GM18511 (cell line): ENCODE data around the gene MAML2.

ENCODE experiments used
- ATAC-seq: cut with Tn5 transposase; IDR thresholded peaks from one replicate; pipeline ENCODE4 v1.9.1; 2021; ENCODE audit warnings: mild to moderate bottlenecking, moderate library complexity; ENCODE audit not compliant: unreplicated experiment

MAML2 gene

DNA sequence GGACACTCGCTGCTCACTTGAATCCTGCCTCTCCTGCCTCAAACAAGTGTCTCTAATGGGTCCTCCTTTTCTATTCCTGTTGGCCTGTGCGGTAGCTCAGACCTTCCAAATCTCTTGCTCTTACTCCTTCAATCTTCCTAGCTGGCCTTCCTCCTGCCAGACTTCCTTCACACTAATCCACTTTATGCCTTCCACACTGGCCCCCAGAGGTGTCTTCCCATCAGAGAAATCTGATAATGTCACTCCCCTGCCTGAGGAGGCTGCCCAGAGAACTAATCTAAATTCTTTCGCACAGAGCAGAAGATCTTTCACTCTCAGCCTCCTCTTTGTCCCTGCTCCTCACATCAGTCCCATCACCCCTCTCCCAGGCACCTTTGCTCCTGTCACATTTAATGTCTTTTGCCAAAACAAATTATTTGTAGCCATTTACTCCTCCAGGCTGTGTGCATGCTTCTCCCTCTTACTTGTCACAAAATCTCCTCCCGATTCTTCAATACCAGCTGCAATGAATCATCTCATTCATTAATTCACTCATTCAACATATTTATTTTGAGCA, 175.7 kb downstream of the MAML2 start:
- no peak for ATAC-seq

DNA sequence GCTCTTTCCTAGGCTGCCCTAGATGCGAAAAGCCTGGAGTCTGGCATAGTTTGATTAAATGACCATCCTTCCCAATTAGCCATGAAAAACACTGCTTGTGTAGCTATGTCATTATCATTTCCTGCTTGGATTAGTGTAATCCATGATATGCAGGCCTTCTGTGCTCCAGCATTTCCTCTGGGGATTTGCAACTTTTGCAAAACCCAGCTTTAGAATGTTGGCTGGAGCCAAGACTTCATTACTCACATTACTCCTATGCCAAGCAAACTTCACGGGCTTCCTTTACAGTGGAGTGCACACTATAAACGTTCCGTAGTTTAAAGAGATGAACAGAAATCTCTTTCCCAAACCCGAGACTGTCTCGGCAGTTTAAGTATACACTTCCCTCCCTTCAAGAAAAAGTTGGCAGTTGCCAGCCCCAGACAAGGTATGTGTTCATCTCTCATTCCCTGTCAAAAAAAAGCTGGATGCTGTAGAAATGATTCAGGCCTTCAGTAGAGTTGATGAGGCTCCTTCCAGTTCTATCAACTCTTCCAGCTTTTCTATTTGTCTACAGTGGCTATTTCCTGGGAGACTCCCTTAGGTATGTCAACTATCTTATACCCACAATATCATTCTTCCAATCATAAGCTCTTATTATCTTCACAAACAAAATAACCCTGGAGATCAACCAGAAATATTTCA, 180.0 kb downstream of the MAML2 start:
- ATAC-seq: no peak

DNA sequence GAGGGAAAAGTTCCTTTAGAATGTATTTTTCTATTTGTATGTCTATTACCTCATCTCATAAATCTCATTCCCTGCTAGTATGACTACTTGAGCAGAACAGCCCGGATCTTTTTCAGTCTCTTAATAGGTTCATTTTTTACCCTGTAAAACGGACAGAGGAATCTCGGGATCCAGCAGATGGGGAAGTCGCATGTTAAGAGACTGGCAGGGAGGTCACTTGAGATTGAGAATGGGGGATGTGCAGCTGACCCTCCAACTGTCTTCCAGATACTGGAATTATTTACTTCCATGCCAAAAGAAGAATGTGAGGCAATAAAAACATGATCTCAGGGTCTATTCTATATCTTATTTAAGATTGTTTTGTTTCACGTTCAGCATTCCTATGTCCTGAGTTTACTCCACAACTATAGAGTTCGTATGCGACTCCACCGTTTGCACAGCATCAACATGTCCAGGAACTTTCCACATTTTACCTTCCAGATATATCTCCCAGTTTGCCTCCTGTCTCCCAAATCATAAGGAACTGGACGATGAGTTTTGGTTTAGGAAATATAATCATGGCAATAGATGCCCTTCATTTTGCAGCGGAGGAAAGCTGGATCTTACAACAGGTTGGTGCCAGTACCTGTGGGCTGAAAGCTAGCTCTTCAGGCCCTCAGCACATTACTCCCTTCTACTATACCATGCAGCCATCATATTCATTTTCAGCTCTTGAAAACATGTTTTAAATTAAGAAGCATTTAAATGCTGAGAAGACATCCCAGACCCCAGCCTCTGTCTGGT, 181.5 kb downstream of the MAML2 start:
- ATAC-seq: no peak

DNA sequence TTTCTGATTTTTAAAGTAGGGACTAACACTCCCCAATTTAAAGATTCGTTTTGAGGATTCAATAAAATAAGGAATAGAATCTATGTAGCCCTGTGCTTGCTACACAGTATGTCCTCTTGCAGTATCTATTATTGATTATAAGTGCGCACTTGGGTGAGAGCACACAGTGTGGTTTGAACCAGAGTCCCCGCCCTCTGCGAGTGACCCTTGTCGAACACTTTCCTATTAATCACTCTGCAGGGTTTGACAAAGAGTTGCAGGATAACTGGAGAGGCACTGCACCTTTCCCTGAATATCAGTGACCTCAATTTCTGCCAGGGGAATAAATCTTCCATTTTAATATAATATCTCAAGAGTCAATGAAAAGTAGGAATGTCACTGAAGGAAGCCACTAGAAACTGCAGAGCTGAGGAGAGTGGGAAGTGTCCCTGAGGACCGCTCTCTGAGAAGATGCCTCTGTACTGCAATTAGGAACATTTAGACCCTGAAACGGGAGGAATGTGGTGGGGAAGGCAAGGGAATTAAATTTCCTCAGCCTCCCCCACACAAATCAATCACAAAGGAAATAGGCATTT, 182.2 kb downstream of the MAML2 start:
- ATAC-seq: no peak

DNA sequence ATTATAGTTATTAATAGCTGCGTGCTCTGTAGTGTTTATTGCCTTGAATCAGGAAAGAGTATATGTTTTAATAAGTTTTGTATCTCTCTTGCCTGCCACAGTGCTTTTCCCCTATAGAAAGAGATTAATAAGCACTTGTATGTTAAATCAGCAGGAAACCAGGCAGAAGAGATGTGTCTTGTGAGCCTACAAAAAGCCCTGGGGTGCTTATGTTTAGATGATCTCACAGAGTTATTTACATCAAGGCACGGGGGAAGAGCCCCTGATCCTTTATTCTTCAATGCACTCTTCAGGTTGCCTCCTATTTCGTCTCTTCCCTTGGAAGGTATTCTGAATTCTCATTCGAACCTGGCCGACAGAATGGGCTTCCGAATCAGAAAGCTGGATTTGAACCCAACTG, 183.0 kb downstream of the MAML2 start:
- no peak for ATAC-seq

DNA sequence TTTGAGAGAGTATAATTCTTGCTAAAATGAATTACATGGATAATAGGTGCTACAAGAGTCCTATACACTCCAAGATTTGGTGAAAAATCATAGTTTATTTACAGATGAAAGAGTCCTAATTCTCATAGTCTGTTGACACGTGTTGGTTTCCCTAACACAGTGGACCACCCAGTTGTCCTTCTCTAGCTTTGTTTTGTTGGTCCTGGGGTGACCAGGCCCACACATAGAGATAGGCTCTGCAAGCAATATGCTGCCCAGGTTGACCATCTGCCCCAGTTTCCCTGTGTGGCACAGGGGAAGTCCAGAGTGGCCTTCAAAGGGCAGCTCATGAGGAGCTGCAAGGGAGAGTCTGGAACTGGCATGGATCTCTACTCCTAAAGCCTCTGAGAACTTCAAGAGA, 184.9 kb downstream of the MAML2 start:
- ATAC-seq: no peak

DNA sequence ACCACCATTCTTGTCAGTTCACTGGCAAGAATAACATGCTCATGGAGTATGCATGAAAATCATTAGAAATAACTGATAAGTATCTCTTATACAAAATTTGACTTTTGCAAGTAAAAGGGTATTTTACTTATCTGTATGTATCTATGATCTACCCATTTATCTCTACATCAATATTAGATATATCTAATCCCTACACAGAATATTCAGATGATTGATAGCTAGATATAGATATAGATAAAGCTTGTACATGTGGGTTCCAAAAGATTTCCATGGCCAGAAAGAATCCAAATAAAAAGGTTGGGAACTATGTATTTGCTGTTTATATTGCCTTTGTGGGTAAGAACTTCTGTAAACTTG, 185.5 kb downstream of the MAML2 start:
- no peak for ATAC-seq

DNA sequence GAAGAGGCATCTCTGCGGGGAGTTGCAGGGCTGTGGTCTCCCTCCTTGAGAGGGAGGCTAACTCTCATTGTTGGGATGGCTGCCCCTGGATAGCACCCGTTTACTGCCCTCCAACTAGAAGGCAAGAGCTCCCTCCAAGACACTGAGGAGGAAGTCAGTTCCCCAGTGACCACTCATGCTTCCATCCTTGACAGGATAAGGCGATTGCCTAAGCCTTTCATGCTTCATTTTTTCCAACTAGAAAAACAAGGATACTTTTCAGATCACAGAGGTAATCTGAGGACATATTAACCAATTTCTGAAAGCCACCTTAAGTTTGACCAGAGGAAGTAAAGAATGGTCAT, 186.6 kb downstream of the MAML2 start:
- ATAC-seq: peak; percentile 2

DNA sequence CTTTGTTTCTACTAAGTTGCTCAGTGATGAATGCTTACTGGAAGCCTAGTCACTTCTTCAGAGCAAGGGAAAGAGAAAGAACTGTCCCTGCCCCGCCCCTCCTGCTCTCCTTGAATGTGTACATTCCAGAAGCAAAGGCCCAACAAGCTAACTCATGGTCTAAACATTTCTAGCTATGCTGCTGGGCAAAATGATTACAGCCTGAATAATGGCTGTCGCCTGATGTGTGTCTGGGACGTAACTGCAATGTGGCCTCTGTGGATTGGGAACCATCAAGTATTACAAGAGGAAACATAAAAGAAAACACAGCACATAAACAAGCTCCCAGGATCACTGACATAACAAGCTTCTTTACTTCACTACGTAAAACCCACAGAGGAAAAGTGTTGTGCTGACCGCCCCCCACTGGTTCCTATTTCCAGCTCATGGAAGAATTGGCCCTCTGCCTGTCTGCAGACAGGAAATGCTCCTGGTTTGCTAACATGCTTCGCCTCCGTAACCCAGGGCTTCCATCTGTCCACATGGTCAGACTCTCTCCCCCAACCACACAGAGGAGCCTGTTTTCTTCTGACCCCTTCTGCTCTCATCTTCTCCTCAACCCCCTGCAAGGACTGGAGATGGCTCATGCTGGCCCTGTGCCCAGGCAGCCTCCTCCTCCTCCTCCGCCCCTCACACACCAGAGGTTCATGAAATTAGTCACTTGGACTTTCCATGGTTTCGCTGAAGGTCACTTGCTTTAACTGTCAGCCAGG, 187.2 kb downstream of the MAML2 start:
- peak; percentile 70 for ATAC-seq

DNA sequence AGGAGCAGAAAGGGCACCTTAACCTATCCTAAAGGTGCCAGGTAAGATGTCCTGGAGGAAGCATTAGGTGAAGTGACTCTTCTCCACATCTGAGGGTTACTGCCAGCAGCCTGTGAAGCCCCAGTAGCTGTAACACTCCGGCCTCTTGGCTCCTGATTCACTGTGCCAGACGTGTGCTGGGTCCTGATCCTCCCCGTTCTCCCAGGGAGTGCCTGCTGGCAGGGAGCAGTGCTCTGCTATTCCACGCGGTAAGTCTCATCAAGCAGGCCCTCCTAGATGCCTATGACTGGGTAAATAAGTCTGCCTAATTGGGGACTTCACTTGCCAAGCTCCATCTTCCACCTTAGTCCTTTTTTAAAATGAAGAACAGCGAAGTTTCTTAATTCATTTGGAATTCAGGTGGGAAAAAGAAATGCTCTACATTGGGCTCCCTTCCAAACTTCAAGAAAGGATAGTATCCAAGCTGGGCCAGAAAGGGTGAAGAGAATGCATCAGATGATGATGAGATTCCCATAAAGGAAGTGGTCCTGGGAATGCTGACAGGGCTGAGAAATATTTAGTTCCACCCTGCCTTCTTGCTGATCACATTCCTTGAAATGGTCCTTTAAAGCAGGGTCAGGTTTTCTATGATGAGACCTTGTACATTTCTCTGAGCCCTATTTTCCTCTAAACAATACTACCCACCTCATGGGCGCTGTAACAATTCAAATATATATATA, 188.0 kb downstream of the MAML2 start:
- no peak for ATAC-seq

DNA sequence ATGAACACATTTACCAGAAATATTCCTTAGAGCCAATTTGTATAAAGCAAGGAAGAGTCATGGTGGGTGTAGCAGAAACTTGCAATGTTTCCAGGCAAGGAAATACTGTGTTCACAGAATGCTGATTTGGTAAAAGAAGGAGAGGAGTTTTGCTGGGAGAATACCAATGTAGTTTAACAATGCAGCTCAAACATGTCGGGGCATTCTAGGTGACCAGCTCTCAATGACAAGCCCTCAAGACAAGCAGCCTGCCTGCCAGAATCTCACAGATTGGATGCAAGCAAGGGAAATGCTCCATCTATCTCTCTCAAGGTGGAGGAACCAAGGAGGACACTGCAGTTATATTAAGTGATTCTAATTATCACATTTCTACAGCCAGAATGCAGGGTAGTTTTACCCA, 190.4 kb downstream of the MAML2 start:
- no peak for ATAC-seq

DNA sequence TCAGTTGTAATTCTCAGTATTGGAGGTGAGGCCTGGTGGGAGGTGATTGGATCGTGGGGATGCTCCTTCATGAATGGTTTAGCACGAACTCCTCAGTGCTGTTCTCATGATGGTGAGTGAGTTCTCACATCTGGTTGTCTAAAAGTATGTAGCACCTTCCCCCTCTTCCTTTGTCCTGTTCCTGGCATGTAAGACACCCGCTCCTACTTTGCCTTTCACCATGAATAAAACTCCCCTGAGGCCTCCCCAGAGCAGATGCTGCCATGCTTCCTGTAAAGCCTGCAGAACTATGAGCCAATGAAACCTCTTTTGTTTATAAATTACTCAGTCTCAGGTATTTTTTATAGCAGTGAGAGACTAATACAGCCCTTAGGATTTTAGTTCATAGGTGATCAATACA, 191.5 kb downstream of the MAML2 start:
- no peak for ATAC-seq

DNA sequence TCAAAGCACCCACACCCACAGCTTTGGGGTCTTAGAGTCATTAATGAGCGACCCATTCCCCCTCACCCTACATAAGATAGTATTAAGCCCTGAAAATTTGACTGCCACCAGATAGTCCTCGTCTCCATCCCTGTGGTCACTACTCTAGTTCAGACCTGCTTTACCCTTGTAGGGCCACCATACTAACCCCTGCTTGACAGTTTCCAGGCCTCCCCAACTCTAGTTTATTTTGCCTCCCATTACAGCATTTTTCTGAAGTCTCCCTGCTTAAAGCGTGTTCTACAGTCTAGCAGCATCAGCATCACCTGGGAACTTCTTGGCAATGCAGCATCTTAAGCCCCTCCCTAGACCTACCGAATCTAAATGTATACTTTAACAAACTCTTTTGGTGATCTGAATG, 192.4 kb downstream of the MAML2 start:
- no peak for ATAC-seq

DNA sequence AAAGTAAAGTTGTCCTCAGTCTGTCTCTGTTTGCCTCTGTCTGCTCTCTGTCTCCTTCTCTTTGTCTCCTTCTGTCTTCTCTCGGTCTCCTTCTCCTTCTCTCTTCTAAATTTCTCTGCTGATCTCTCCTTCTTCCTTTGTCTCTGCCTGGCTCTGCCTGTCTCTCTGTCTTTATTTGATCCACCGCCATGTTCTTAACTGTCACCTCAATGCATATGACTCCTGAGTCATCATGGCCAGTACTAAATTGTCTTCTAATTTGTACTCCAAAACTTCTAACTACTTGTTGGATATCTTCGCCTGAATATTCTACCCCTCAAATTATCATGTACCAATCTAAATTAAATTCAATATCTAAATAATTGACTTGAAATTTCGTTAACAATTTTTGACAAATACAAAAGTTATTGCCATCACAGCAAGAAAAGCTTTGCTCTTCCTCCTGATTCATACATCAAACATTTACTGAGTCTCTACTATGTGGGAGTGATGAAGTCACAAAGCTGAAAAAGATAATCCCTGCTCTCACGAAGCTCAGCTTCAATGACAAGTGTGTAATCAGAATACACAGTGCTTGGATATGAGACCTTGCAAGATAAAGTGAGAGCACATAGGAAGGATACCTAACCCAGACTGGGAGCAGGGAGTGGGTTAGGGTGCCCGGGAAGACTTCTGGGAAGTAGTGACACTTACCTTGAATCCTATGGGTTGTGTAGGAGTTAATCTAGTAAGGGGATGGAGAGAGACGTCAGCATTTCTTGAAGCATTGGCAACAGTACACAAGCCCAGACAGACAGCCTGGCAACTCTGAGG, 193.0 kb downstream of the MAML2 start:
- ATAC-seq: no peak

DNA sequence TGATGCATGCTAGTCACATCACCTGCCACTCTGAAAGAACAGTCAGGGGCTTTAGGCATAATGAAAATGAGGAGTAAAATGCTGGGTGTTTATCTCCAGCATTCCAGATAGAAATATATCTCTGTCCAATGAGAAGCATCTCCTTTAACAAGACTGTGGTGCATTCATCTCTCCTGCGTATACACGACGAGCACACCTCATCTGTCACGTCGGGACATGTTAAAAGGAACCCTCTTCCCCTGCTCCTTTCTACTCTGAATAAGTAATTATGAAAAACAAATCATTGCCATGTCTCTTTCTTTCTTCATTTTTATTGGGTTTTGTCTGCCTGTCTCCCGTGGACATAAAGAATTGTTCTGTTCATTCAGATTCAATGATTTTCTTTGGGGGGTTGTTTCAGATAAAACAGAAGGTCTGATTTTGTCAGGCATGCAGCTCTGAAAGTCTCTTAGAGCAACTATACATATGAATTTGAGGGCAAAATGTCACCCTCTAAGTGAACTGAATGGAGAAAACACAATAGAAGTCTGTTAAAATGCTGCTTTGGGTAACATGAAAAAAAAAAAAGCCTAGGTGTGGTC, 195.0 kb downstream of the MAML2 start:
- ATAC-seq: no peak

DNA sequence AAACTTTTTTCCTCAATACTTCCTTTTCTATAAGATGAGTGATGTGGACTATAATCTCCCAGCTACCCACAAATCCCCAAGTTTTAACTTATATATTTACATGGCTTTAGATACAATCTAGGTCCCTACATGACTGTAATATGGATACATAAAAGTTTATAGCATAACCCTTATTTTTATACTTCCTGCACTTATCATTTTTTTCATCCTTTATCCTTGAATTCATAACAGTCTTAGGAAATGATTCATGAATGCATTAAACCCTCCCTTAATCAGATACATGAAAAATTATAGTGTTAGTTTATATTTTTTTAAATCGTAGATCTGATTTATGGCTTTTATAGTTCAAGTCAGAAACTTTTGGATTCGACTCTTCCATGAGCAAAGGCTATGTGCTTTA, 195.8 kb downstream of the MAML2 start:
- no peak for ATAC-seq

DNA sequence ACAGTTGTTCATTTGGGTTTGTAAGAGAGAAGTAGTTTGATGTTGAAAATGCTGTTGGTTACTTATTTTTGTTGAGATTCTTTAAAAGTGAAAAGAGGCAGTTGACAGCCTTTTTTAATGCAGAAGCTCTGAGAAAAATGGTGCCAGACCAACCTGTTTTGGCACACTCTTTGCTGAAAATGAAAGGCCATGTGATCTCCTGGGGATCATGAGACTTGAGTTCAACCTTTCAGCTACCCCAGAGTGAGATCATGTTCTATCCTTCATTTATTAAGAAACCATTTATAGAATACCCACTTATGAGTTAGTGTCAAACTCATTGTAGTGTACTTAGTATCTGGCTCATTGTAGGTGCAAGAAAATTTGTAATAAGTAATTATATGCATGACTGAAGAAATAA, 196.2 kb downstream of the MAML2 start:
- no peak for ATAC-seq

DNA sequence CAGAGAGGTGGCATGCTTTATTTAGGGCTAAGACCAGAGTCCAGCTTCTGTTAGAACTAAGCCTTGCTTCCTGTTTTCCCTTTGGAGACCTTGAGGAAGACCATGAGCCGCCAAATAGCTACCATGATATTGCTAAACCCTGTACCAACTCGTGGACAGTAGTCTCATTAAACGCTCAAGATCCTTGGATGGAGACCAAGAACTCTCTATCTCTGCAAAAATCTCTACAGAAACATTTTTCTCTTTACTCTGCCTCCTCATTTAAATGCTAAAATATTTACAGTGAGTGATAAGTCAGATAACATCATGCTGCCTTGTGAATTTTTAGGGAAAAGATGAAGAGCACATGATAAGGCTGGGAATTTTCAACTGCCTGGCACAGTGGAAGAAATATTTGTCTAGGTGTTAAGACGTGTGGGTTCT, 197.8 kb downstream of the MAML2 start:
- ATAC-seq: no peak

DNA sequence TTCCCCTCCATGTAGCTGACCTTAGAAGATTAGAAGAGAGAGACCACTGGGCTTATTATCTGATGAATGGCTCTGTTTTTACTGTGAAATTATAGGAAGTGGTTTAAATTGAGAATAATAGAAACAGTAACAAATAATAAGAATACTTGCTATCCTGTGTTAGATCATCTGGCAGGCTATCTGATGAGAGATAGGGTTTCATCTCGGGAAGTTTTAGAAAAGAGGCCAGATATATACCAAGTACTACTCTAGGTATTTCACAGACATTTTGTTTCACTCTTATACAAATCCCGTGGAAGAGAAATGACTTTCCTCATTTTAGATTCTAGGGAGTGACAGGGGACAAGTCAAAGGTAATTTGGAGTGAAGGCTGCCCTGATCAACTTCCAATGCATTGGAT, 198.4 kb downstream of the MAML2 start:
- ATAC-seq: no peak
